Liver (tissue), 3 donors: Measurements from ENCODE around the gene CSNK1D.

Experiments
- ATF3 ChIP-seq: IDR thresholded peaks from 2 replicates; pipeline ENCODE4 v1.6.1; 2016; ENCODE audit warnings: antibody characterized with exemption
- CTCF ChIP-seq: fragments of 150-350 bp; IDR thresholded peaks from 2 replicates; pipeline ENCODE4 v1.5.1; 2017; ENCODE audit warnings: improper control_type of control experiment, low read depth, low read length; ENCODE audit not compliant: missing input control
- FOXA1 ChIP-seq: IDR thresholded peaks from 2 replicates; pipeline ENCODE4 v1.6.1; 2016; ENCODE audit warnings: antibody characterized with exemption
- JUND ChIP-seq, 2 donors: IDR thresholded peaks; 2 replicates each; pipeline ENCODE4 v1.6.1; 2016; ENCODE audit warnings: antibody characterized with exemption in 2 of 2
- MAX ChIP-seq: IDR thresholded peaks from 2 replicates; pipeline ENCODE4 v1.6.1; 2016; ENCODE audit warnings: antibody characterized with exemption
- NR2F2 ChIP-seq: IDR thresholded peaks from 2 replicates; pipeline ENCODE4 v1.6.1; 2016; ENCODE audit warnings: antibody characterized with exemption
- RAD21 ChIP-seq, 2 donors: IDR thresholded peaks; 2 replicates each; pipeline ENCODE4 v1.6.1; 2016; ENCODE audit warnings: antibody characterized with exemption in 2 of 2, mild to moderate bottlenecking in 2 of 2
- REST ChIP-seq: IDR thresholded peaks from 2 replicates; pipeline ENCODE4 v1.6.1; 2016; ENCODE audit warnings: antibody characterized with exemption, mild to moderate bottlenecking
- TAF1 ChIP-seq: conservative IDR thresholded peaks from 2 replicates; pipeline ENCODE4 v1.6.1; 2016; ENCODE audit warnings: antibody characterized with exemption, mild to moderate bottlenecking
- YY1 ChIP-seq: IDR thresholded peaks from 2 replicates; pipeline ENCODE4 v1.6.1; 2016; ENCODE audit warnings: antibody characterized with exemption, mild to moderate bottlenecking
- donor health status: healthy.
- donor health status: healthy.

GRCh38 chr17:82297280-82297713 is 23.8 kb upstream of the CSNK1D start:
- TF ChIP-seq CTCF (no peak), YY1 (no peak), REST (no peak), FOXA1 (no peak), NR2F2 (no peak), RAD21 (IDR thresholded peaks at IDR 0.05) (no peak), MAX (no peak), JUND (IDR thresholded peaks at IDR 0.05) (peak; percentile 55 to 67), TAF1 (no peak), ATF3 (no peak)
